HG02973 (cell line): Measurements from ENCODE around the gene GATC.
"Not testable (repeated sequence)": the region's sequence is repeated elsewhere in the genome, so short reads cannot be mapped to it uniquely, and the experiment has no call there.

Experiments used
- ATAC-seq: cut with Tn5 transposase; IDR thresholded peaks from one replicate; pipeline ENCODE4 v1.9.1; 2021; ENCODE audit warnings: moderate library complexity; ENCODE audit not compliant: unreplicated experiment

Gene GATC

DNA sequence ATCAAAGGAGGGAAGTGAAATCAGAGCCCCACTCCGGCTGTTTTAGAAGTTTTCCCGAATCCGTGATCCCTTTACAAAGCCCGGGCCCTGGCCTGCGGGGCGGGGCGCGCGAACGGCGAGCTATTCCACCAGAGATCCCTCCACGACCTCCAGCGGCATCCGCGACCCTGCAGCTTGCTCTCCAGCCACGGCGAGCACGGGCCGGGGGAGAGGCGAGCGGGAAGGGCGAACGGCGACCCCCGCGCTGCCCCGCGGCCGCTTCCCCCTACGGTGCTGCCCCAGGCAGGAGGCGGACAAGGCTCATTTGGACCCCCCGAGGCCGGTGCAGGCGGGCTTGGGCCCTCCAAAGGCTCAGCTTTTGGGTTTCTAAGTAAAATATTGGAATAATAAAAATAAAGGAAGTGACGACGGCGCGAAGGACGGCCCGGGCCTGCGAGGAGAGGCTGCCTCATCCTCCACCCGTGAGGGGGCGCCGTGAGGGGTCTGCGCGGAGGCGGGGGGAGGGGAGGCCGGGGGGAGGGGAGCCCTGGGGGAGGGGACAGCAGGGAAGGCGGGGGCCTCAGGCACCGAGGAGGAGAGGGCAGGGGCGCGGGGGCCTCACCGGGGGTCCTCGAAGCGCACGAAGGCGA lies 22.7 kb downstream of the GATC start:
- peak; percentile 17 for ATAC-seq

- peak; percentile 80 for ATAC-seq
Observed at GRCh38 chr12:120469450-120470149, 23.4 kb downstream of the GATC start, which contains the start of gene SRSF9. Gene SRSF9 (minus strand): TSS chr12:120469748. CDS start chr12:120469609, 139 bp downstream.

GRCh38 chr12:120470150-120470784 lies 24.0 kb downstream of the GATC start:
- ATAC-seq: no peak

- ATAC-seq: no peak
Observed at GRCh38 chr12:120472521-120472920, 26.3 kb downstream of the GATC start.

- ATAC-seq: no peak
Observed at GRCh38 chr12:120473807-120474615, 27.8 kb downstream of the GATC start.

GRCh38 chr12:120474616-120474960 lies 28.3 kb downstream of the GATC start:
- ATAC-seq: no peak

GRCh38 chr12:120475643-120476042 lies 29.4 kb downstream of the GATC start:
- no peak for ATAC-seq

DNA sequence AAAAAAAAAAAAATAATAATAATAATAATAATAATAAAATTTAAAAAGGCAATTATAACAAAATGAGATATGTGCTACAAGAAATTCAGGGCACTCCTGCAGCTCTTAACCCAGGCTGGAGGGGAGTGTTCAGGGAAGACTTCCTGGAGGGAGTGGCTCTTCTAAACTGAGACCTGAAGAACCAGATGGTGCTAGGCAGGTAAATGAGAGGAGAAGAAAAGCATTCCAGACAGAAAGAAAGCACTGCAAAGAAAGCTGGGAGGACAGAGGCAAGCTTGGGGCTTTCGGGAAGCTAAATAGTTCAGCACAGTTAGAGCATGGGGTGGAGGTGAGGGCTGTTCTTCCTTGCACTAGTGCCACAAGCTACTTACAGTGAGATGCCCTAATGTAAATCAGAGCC lies 33.2 kb downstream of the GATC start:
- no peak for ATAC-seq

DNA sequence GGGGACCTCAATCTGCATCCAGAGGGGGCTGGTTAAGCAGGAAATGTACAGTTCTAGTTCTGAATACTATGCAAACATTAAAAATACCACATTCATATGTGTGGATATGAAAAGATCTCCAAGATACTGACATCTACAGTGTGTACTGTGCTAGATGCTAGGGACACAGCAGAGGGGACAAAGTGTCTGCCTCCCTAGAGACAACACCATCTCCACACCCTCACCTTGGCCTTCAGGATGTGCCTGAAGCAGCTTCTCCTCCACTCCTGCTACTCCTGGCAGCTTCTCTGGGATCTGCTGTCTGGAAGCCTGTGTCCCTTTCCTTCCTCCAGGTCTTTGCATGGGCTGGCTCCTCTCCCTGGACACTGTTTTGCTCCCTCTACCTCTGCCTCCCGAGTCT lies 34.0 kb downstream of the GATC start:
- no peak for ATAC-seq

- no peak for ATAC-seq
Observed at GRCh38 chr12:120481022-120481767, 35.0 kb downstream of the GATC start.

- ATAC-seq: no peak
Observed at GRCh38 chr12:120483621-120484020, 37.4 kb downstream of the GATC start.

DNA sequence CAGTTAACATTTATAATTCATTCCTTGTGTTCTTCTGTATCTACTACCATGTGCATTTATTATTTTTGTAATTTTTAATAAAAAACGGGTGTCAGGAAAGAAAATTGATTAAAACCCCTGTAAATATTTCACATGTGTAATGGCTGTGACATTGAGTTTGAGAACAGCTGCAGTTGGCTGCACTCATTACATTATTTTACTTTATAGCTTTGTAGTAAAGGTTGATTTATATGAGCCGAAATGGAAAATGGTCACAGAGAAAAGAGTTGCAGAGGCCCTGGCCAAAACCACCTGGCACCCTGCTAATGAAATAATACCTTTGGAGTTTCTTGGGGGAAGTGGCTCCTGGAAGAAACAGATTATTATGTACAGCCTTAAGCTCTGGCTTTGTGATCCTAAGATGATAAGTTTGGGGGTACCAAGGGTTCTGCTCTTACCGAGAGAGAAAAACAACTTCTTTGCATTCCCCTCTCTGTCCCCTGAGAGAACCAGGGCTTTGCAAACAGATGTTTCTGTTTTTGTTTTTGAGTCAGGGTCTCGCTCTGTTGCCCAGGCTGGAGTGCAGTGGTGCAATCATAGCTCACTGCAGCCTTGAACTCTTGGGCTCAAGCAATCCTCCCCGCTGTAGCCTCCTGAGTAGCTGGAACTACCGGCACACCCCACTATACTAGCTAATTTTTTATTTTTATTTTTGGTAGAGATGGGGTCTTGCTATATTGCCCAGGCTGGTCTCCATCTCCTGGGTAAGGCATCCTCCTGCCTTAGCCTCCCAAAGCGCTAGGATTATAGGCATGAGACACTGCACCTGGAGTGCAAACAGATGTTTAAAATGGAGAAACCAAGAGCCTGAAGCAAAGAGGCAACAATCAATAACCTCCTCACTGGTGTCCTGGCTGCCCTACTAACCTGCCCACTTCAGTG lies 40.0 kb downstream of the GATC start:
- ATAC-seq: no peak

GRCh38 chr12:120487552-120487951 lies 41.3 kb downstream of the GATC start:
- ATAC-seq: not testable (repeated sequence)

DNA sequence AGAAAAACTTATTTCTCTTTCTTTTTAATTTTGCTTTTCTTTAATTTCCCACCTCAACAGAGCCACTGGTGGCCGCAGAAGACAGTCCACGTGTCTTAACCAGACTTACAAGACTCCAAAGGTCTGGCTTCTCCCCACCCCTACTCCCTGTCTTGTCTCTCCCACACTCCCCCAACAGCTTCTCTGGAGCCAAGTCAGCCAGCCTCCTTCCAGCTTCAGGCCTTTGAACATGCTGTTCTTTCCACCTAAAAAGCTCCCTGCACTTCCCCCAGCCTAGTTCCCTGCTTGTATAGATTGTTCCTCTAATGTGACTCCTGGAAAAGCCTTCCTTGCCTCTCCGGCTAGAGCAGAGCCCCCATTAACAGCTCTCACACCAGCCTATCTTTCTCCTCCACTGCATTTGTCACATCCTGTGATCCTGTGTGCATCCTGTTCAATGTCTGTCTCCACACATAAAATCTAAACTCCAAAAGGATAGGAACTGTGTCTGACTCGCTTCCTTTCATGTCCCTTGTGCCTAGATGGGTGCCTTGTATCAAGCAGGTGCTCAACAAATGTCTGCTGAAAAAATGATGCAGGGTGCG lies 41.9 kb downstream of the GATC start:
- no peak for ATAC-seq

- ATAC-seq: no peak
Observed at GRCh38 chr12:120489018-120489417, 42.8 kb downstream of the GATC start.

DNA sequence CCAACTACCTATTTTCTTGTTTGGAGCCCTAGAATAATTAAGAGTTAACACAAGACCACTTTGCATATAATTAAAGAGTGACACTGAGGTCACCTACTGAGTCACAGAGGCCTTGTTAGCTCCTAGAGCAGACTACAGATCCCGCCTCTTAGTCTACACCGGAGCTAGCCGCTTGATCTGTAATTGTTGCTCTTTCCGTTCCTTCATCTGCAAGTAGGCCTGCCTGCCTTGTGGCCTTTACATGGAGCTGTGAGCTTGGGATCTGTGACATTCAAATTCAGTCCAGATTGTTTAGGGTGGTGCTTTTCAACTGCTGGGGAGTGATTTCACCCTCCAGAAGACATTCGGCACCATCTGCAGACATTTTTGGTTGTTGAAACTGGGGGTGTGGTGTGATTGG lies 44.1 kb downstream of the GATC start:
- ATAC-seq: no peak

GRCh38 chr12:120490833-120491512 lies 44.7 kb downstream of the GATC start:
- no peak for ATAC-seq

DNA sequence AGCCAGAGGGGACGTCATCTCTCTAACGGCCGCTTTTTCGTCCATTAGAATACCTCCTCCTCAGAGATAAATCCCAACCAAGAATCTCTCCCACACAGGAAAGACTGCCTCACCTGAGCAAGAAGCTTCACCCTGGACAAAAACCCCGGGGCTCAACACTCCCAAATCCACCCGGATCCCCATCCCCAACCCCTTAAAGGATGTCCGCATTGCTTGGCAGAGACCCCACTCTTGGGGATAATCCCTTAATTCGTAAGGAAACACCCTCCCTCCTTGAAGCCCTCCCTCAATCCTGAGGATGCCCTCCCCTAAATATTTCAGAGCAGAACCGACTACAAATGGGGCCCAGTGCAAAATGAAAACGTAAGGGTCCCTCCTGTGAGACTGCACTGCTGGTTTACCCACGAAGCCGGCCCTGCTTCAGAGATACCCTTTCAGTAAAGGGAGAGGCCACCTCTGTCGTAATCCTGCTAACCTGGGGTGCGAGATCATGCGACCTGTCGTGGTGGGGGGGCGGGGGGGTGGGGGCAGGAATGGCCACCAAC lies 49.0 kb downstream of the GATC start:
- peak; percentile 6 for ATAC-seq
